Mucosa of stomach (tissue), 1 donor: ENCODE results near the gene WWC2.

Experiments
- H3K27me3 ChIP-seq: one replicate; pipeline ENCODE4 v1.7.0; 2013; ENCODE audit warnings: mild to moderate bottlenecking, low read length; ENCODE audit not compliant: control insufficient read depth, insufficient read depth
- H3K36me3 ChIP-seq: one replicate; pipeline ENCODE4 v1.7.0; 2013; ENCODE audit warnings: low read length; ENCODE audit not compliant: control insufficient read depth, insufficient read depth
- H3K4me1 ChIP-seq: one replicate; pipeline ENCODE4 v1.7.0; 2013; ENCODE audit warnings: mild to moderate bottlenecking, low read length; ENCODE audit not compliant: control insufficient read depth, insufficient read depth
- H3K4me3 ChIP-seq: one replicate; pipeline ENCODE4 v1.7.0; 2013; ENCODE audit warnings: low read length
- H3K9ac ChIP-seq: one replicate; pipeline ENCODE4 v1.7.0; 2013; ENCODE audit warnings: mild to moderate bottlenecking, low read length, moderate library complexity
- H3K9me3 ChIP-seq: one replicate; pipeline ENCODE4 v1.7.0; 2013; ENCODE audit warnings: mild to moderate bottlenecking, low read length, moderate library complexity; ENCODE audit not compliant: control insufficient read depth
- donor health status: Pancreatic carcinoma.

WWC2 gene

DNA sequence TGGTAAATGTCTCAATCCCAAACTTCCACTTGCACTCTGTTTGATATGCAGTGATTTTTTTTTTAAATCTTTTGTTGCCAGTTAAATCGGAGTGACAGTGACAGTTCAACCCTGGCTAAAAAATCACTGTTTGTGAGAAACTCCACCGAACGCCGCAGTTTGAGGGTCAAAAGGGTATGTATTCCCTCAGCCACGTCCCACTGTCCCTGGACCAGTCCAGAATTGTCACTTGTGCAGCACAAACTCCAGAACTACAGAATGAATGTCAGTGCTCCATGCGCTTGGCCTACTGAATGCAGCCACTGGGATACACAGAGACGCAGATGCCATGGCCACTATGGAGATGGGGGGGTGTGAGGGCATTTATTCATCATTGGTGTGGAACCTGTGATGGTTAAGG lies 186.8 kb downstream of the WWC2 start:
- H3K9ac ChIP-seq, result no peak overlapping the region
- H3K4me3 ChIP-seq, result no peak overlapping the region
- H3K4me1 ChIP-seq, result no peaks in the 10 kb centered on the region
- peaks cover 6% of the 10 kb centered on the region for H3K36me3 ChIP-seq
- no peaks in the 10 kb centered on the region for H3K9me3 ChIP-seq
- no peaks in the 10 kb centered on the region for H3K27me3 ChIP-seq

DNA sequence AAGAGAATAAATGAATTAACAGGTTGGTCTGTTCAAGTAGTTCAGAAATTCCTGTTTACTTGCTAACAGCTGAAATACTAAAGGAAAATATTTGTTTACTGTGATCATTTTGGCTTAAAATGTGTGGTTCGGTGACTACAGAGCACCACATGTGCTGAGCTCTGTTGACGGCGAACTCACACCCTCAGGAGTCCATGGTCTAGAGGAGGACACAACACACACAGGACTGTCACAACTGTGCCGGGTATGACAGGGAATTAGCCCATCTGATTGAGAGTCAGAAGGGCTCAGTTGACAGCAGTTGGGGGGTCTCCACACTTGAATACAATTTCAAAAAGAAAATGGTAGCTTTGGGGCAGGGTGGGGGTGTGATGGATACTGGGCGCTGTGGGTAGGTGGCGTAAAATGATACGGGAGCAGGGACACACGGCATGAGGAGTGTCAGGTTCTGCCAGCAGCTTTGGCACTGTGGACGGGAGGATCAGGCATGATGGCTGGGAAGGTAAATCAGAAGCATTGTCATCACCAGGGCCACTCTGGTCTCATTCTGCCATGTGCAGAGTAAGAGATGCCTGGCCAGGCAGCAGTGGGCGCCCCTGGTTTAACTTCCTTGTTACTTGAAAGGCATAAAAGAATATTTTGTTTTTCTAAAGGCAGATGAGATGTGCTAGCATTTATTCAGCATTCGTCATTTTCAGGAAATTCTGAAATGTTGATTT lies 187.7 kb downstream of the WWC2 start:
- Histone ChIP-seq H3K9me3 (no peaks in the 10 kb centered on the region), H3K4me3 (no peak overlapping the region), H3K27me3 (no peaks in the 10 kb centered on the region), H3K9ac (no peak overlapping the region), H3K4me1 (no peaks in the 10 kb centered on the region), H3K36me3 (peaks cover 6% of the 10 kb centered on the region)

DNA sequence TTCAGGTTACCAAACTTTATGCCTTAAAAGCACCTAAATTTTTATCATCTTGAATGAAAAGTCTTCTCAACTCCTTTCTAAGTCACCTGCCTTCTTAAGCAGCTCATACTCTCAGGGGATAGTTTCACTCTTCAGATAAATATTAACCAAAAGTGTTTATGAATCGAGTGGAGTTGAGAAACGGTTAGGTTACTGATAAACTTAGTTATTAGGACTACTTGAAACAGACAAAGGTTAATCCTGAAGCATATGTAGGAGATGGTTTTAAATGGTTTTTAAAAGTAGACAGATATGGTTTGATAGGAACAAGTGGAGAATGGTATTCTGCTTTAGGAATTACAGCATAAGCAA lies 188.2 kb downstream of the WWC2 start:
- Histone ChIP-seq H3K4me3 (no peak overlapping the region), H3K27me3 (no peaks in the 10 kb centered on the region), H3K9ac (no peak overlapping the region), H3K4me1 (no peaks in the 10 kb centered on the region), H3K36me3 (peaks cover 6% of the 10 kb centered on the region), H3K9me3 (no peaks in the 10 kb centered on the region)

DNA sequence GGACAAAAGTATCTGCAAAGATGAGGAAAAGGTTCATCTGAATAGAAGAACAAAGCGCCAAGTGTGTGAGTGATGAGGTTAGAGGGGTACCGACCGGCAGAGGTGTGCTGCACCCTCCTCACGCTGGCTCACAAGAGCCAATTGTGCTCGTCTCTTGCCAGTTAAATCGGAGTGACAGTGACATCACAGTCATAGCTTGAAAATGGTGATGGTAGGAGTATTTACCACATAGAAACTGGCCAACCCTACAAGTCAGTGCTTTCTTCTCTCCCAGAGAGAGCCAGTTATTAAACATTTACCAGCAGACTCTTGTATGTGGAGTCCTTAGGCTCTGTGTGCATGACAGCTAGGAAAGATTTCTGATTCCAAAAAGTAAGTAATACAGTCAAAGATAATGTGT lies 188.6 kb downstream of the WWC2 start:
- no peaks in the 10 kb centered on the region for H3K4me1 ChIP-seq
- no peak overlapping the region for H3K9ac ChIP-seq
- no peaks in the 10 kb centered on the region for H3K27me3 ChIP-seq
- H3K9me3 ChIP-seq, result no peaks in the 10 kb centered on the region
- H3K36me3 ChIP-seq, result peaks cover 6% of the 10 kb centered on the region
- H3K4me3 ChIP-seq, result no peak overlapping the region

DNA sequence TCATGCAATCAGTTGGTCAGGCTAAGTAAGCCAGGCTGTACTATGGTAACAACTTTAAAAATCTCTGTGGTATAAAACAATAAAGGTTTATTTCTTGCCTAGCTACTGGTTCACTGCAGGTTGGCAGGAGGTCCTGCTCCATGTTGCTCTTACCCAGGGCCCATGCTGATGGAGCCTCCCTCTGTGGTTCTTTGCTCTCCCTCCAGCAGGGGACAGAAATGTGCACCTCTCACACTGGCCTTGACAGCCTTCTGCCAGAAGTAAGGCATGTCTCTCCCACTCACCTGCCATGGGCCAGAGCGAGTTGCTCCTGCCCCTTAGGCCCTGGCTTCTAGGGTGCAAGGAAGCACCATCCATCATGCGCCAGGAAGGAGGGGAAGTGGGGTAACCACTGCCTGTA lies 189.9 kb downstream of the WWC2 start:
- H3K4me1 ChIP-seq, result no peaks in the 10 kb centered on the region
- no peak overlapping the region for H3K4me3 ChIP-seq
- H3K9ac ChIP-seq, result no peak overlapping the region
- H3K36me3 ChIP-seq, result peaks cover 6% of the 10 kb centered on the region
- H3K27me3 ChIP-seq, result no peaks in the 10 kb centered on the region
- no peaks in the 10 kb centered on the region for H3K9me3 ChIP-seq

DNA sequence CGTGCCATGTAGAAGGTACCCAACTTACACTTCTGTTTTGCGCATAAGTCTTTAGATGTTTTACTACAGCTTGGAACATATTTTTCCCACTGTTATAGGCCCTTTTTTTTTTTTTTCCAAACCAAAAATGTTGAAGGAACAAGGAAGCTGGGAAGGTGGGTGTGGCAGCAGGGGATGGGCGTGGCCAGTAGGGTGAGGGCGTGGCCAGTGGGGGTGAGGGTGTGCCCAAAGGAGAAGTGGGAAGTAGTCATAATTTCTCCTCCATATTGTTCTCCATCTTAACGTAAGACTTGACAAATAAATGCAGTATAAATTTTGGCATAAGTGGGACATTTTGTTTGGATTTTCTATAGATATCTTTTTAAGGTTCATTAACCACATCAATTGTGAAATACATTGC lies 190.6 kb downstream of the WWC2 start:
- Histone ChIP-seq H3K4me1 (no peaks in the 10 kb centered on the region), H3K27me3 (no peaks in the 10 kb centered on the region), H3K36me3 (peaks cover 6% of the 10 kb centered on the region), H3K9ac (no peak overlapping the region), H3K4me3 (no peak overlapping the region), H3K9me3 (no peaks in the 10 kb centered on the region)

DNA sequence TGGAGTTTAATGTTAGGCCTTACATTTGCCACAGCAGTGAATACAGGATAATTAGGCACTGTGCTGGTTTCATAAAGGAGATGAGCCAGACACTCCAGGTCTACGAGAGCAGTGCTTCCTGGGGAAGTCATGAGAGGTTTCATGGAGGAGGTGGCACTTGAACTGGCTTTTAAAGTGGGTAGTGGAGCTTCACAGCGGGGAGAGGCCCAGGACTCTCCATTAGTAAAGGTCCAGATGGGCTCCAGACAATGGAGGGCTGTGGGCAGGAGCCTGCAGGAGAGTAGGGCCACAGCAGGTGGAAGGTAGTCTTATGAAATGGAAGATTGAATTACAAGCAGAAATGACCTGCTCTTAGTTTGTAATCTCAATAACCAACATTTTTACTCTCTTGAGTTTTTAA lies 192.0 kb downstream of the WWC2 start:
- Histone ChIP-seq H3K36me3 (peaks cover 6% of the 10 kb centered on the region), H3K4me1 (no peaks in the 10 kb centered on the region), H3K9ac (no peak overlapping the region), H3K4me3 (no peak overlapping the region), H3K9me3 (no peaks in the 10 kb centered on the region), H3K27me3 (no peaks in the 10 kb centered on the region)

DNA sequence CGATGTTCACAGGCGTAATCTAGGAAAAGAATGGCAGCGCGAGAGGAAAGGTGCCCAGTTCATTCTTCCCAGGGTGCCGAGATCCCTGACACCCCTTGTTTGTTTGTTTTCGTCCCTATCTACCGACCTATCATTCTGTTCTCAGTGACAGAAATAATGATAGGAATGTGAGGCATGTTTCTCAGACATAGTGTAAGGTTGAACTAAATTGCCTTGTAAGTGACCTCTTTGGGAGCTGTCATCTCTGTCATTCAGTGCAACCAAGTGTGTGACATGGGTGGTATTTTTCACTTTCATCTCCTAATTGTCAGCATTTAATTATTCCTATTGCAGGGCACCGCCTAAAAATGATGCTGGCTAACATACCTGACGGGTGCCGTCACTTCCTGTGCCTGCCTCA lies 196.7 kb downstream of the WWC2 start:
- Histone ChIP-seq H3K36me3 (no peaks in the 10 kb centered on the region), H3K27me3 (no peaks in the 10 kb centered on the region), H3K9ac (no peak overlapping the region), H3K4me1 (no peaks in the 10 kb centered on the region), H3K4me3 (no peak overlapping the region), H3K9me3 (no peaks in the 10 kb centered on the region)

DNA sequence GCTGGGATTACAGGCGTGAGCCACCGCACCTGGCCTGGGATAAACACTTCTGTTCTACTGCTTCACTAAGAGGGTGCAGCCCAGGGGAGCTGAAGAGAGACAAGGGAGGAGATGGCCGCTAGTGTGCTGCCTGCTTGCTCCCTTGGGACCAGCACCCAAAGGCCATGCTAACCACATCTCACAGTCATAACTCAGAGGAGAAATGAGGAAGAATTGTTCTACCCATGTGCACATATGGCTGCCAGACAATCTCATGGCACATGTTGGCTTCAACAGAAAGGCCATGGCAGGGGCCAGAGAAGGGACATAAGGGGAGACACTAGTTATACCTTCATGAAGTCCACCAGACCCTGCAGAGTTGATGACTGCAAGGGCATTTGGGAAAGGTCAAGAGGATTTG lies 198.6 kb downstream of the WWC2 start:
- Histone ChIP-seq H3K36me3 (no peaks in the 10 kb centered on the region), H3K9me3 (no peaks in the 10 kb centered on the region), H3K4me1 (no peaks in the 10 kb centered on the region), H3K4me3 (no peak overlapping the region), H3K27me3 (no peaks in the 10 kb centered on the region), H3K9ac (no peak overlapping the region)

DNA sequence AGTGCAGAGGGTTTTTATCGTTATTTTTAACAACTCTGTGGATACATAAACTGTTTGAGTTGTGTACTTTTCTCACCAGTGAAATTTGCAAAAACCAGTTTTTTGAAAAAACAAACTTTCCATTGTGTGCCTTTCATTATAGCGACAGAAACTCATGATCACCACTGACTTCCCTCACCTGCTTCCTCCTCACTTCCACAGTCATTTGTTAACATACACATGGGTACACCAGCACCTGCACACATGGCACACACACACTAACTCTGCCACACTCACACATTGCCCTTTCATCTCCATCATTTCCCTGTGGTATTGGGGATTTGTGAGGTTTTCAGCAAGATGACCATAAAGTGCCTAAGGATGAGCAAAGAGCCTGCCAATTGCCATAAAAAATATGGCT lies 200.4 kb downstream of the WWC2 start:
- no peak overlapping the region for H3K4me3 ChIP-seq
- no peaks in the 10 kb centered on the region for H3K4me1 ChIP-seq
- H3K9ac ChIP-seq, result no peak overlapping the region
- no peaks in the 10 kb centered on the region for H3K9me3 ChIP-seq
- H3K27me3 ChIP-seq, result no peaks in the 10 kb centered on the region
- no peaks in the 10 kb centered on the region for H3K36me3 ChIP-seq

DNA sequence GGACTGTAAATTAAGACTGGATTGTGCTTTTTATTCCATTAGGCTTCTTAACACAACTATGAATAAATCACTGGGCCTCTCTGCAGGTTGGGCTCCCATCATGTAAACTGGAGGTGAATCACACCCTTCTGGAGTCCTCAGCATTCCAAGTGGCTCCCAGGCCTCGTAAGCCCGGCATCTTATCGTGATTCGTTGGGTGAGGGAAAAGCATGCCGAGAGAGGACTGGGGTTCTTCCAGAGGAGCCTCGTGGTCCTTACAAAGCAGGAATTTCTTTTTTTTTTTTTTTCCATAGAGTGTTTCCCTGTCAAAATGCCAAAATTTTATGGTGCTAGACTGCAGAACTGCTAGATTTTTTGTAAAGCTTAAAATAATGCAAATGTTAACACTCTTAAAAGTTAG lies 201.0 kb downstream of the WWC2 start:
- no peaks in the 10 kb centered on the region for H3K36me3 ChIP-seq
- no peaks in the 10 kb centered on the region for H3K9me3 ChIP-seq
- no peak overlapping the region for H3K4me3 ChIP-seq
- no peaks in the 10 kb centered on the region for H3K27me3 ChIP-seq
- no peaks in the 10 kb centered on the region for H3K4me1 ChIP-seq
- no peak overlapping the region for H3K9ac ChIP-seq

DNA sequence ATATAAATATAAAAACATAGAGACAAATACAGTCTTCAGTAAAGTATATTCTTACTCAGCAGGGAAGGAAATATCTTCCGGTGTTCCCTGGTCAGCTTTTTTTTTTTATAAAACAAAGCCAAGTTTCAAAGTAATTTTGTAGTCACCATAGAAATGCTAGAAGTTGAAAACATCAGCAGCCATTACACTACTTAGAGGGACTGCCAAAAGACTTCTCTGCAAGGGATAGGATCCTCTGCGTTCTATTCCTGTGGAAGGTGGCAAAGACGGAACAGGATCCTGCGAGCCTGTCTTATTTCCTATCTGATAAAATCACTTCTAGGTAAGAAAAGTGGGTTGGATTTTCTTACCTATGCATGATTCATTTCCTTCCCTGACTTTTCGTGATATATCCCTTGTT lies 201.6 kb downstream of the WWC2 start:
- no peak overlapping the region for H3K4me3 ChIP-seq
- no peaks in the 10 kb centered on the region for H3K27me3 ChIP-seq
- H3K36me3 ChIP-seq, result no peaks in the 10 kb centered on the region
- no peaks in the 10 kb centered on the region for H3K9me3 ChIP-seq
- no peaks in the 10 kb centered on the region for H3K4me1 ChIP-seq
- H3K9ac ChIP-seq, result no peak overlapping the region

DNA sequence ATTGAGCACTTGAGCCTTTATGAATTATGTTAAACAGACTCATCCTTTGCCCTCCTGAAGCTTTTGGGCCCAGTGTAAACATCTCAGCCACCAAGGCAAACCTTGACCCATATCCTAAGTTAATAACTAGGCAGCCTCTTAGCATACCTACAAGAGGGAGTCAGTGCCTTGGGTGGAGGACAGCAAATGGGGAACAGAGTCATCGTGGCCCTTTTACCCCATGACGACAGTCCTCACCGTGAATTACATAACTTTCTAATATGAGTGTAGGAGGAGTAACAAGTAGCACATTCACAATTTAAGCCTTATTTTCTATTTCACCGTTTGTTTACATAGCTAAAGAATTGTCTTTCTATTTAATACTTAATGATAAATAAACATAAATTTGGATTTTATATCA lies 204.2 kb downstream of the WWC2 start:
- H3K27me3 ChIP-seq, result no peaks in the 10 kb centered on the region

More for the DNA sequence above, 204.2 kb downstream of the WWC2 start:
- H3K9me3 ChIP-seq, result no peaks in the 10 kb centered on the region
- H3K4me3 ChIP-seq, result no peak overlapping the region
- no peaks in the 10 kb centered on the region for H3K36me3 ChIP-seq
- H3K9ac ChIP-seq, result no peak overlapping the region
- H3K4me1 ChIP-seq, result no peaks in the 10 kb centered on the region
